ENCODE data around the gene PPP1R12A. TPM values are rescaled to one million over a fixed set of nuclear protein-coding genes. Genes with fewer than 3 reads are reported as not detected.
A peak's percentile ranks its signal among the peaks of the same experiment; 100 is the strongest.

Gene PPP1R12A
- polyA plus RNA-seq, 2 donors = 17.3 to 24.6 TPM

GRCh38 chr12:79838359-79838758 is 96.5 kb downstream of the PPP1R12A start:
- H3K27me3 ChIP-seq (ENCODE audit: control insufficient read depth in 1 of 2, insufficient read depth in 2 of 2, low read length in 2 of 2) = no peaks in the 10 kb centered on the region
- H3K9me3 ChIP-seq (ENCODE audit: control insufficient read depth in 2 of 2, insufficient read depth in 1 of 2, low read depth in 1 of 2, low read length in 1 of 2) = peaks cover 0 to 5% of the 10 kb centered on the region in 2 donors
- H3K36me3 ChIP-seq (ENCODE audit: control insufficient read depth in 2 of 2, insufficient read depth in 2 of 2, low read length in 1 of 2) = peaks cover 0 to 2% of the 10 kb centered on the region in 2 donors
- no peak overlapping the region for H3K4me3 ChIP-seq (ENCODE audit: low read depth in 1 of 2, low read length in 2 of 2)
- peaks cover 3 to 5% of the 10 kb centered on the region in 2 donors for H3K4me1 ChIP-seq (ENCODE audit: control insufficient read depth in 2 of 2, insufficient read depth in 2 of 2, low read length in 1 of 2)
- H3K27ac ChIP-seq (ENCODE audit: low read depth in 2 of 2, low read length in 1 of 2) = no peak overlapping the region
- 98% methylated on average over 3 of the region's 3 CpGs for WGBS, 2 donors

- Histone ChIP-seq H3K27ac (ENCODE audit: low read depth in 2 of 2, low read length in 1 of 2) (no peak overlapping the region), H3K4me1 (ENCODE audit: control insufficient read depth in 2 of 2, insufficient read depth in 2 of 2, low read length in 1 of 2) (peaks cover 3 to 5% of the 10 kb centered on the region in 2 donors), H3K4me3 (ENCODE audit: low read depth in 1 of 2, low read length in 2 of 2) (no peak overlapping the region), H3K36me3 (ENCODE audit: control insufficient read depth in 2 of 2, insufficient read depth in 2 of 2, low read length in 1 of 2) (peaks cover 0 to 2% of the 10 kb centered on the region in 2 donors), H3K9me3 (ENCODE audit: control insufficient read depth in 2 of 2, insufficient read depth in 1 of 2, low read depth in 1 of 2, low read length in 1 of 2) (peaks cover 0 to 5% of the 10 kb centered on the region in 2 donors), H3K27me3 (ENCODE audit: control insufficient read depth in 1 of 2, insufficient read depth in 2 of 2, low read length in 2 of 2) (no peaks in the 10 kb centered on the region)
- 91 to 94% methylated on average over 5 of the region's 5 CpGs for WGBS, 2 donors
Measured at GRCh38 chr12:79837575-79837974, 97.3 kb downstream of the PPP1R12A start.

- no peak overlapping the region for H3K27ac ChIP-seq (ENCODE audit: low read depth in 2 of 2, low read length in 1 of 2)
- 66 to 82% methylated on average over 2 of the region's 2 CpGs for WGBS, 2 donors
- H3K36me3 ChIP-seq (ENCODE audit: control insufficient read depth in 2 of 2, insufficient read depth in 2 of 2, low read length in 1 of 2) = peaks cover 0 to 2% of the 10 kb centered on the region in 2 donors
- no peaks in the 10 kb centered on the region for H3K27me3 ChIP-seq (ENCODE audit: control insufficient read depth in 1 of 2, insufficient read depth in 2 of 2, low read length in 2 of 2)
- H3K4me3 ChIP-seq (ENCODE audit: low read depth in 1 of 2, low read length in 2 of 2) = no peak overlapping the region
- H3K9me3 ChIP-seq (ENCODE audit: control insufficient read depth in 2 of 2, insufficient read depth in 1 of 2, low read depth in 1 of 2, low read length in 1 of 2) = peaks cover 0 to 5% of the 10 kb centered on the region in 2 donors
- peaks cover 3 to 5% of the 10 kb centered on the region in 2 donors for H3K4me1 ChIP-seq (ENCODE audit: control insufficient read depth in 2 of 2, insufficient read depth in 2 of 2, low read length in 1 of 2)
Measured at GRCh38 chr12:79835377-79835843, 99.5 kb downstream of the PPP1R12A start.

GRCh38 chr12:79834712-79835376 is 100.1 kb downstream of the PPP1R12A start:
- H3K9me3 ChIP-seq (ENCODE audit: control insufficient read depth in 2 of 2, insufficient read depth in 1 of 2, low read depth in 1 of 2, low read length in 1 of 2) = peaks cover 0 to 5% of the 10 kb centered on the region in 2 donors
- H3K27me3 ChIP-seq (ENCODE audit: control insufficient read depth in 1 of 2, insufficient read depth in 2 of 2, low read length in 2 of 2) = no peaks in the 10 kb centered on the region
- peaks cover 0 to 2% of the 10 kb centered on the region in 2 donors for H3K36me3 ChIP-seq (ENCODE audit: control insufficient read depth in 2 of 2, insufficient read depth in 2 of 2, low read length in 1 of 2)
- H3K4me3 ChIP-seq (ENCODE audit: low read depth in 1 of 2, low read length in 2 of 2) = no peak overlapping the region
- WGBS, 2 donors = 69 to 70% methylated on average over 3 of the region's 3 CpGs
- peak overlapping the region in 1 of 2 donors; percentile 24 for H3K27ac ChIP-seq (ENCODE audit: low read depth in 2 of 2, low read length in 1 of 2)
- H3K4me1 ChIP-seq (ENCODE audit: control insufficient read depth in 2 of 2, insufficient read depth in 2 of 2, low read length in 1 of 2) = peaks cover 3 to 5% of the 10 kb centered on the region in 2 donors

GRCh38 chr12:79830440-79830839 is 104.5 kb downstream of the PPP1R12A start:
- Histone ChIP-seq H3K4me3 (ENCODE audit: low read depth in 1 of 2, low read length in 2 of 2) (no peak overlapping the region), H3K4me1 (ENCODE audit: control insufficient read depth in 2 of 2, insufficient read depth in 2 of 2, low read length in 1 of 2) (peaks cover 3 to 5% of the 10 kb centered on the region in 2 donors), H3K9me3 (ENCODE audit: control insufficient read depth in 2 of 2, insufficient read depth in 1 of 2, low read depth in 1 of 2, low read length in 1 of 2) (no peaks in the 10 kb centered on the region), H3K27ac (ENCODE audit: low read depth in 2 of 2, low read length in 1 of 2) (no peak overlapping the region), H3K27me3 (ENCODE audit: control insufficient read depth in 1 of 2, insufficient read depth in 2 of 2, low read length in 2 of 2) (no peaks in the 10 kb centered on the region), H3K36me3 (ENCODE audit: control insufficient read depth in 2 of 2, insufficient read depth in 2 of 2, low read length in 1 of 2) (no peaks in the 10 kb centered on the region)
- WGBS, 2 donors = 67 to 74% methylated on average over 2 of the region's 2 CpGs

- Histone ChIP-seq H3K9me3 (ENCODE audit: control insufficient read depth in 2 of 2, insufficient read depth in 1 of 2, low read depth in 1 of 2, low read length in 1 of 2) (no peaks in the 10 kb centered on the region), H3K27me3 (ENCODE audit: control insufficient read depth in 1 of 2, insufficient read depth in 2 of 2, low read length in 2 of 2) (no peaks in the 10 kb centered on the region), H3K27ac (ENCODE audit: low read depth in 2 of 2, low read length in 1 of 2) (no peak overlapping the region), H3K4me1 (ENCODE audit: control insufficient read depth in 2 of 2, insufficient read depth in 2 of 2, low read length in 1 of 2) (no peaks in the 10 kb centered on the region), H3K36me3 (ENCODE audit: control insufficient read depth in 2 of 2, insufficient read depth in 2 of 2, low read length in 1 of 2) (no peaks in the 10 kb centered on the region), H3K4me3 (ENCODE audit: low read depth in 1 of 2, low read length in 2 of 2) (no peak overlapping the region)
- WGBS, 2 donors = 91% methylated on average over 2 of the region's 2 CpGs
Measured at GRCh38 chr12:79828924-79829323, 106.0 kb downstream of the PPP1R12A start.

GRCh38 chr12:79827484-79827883 is 107.4 kb downstream of the PPP1R12A start:
- H3K36me3 ChIP-seq (ENCODE audit: control insufficient read depth in 2 of 2, insufficient read depth in 2 of 2, low read length in 1 of 2) = no peaks in the 10 kb centered on the region
- WGBS, 2 donors = 94 to 95% methylated on average over 3 of the region's 3 CpGs
- no peak overlapping the region for H3K4me3 ChIP-seq (ENCODE audit: low read depth in 1 of 2, low read length in 2 of 2)
- no peak overlapping the region for H3K27ac ChIP-seq (ENCODE audit: low read depth in 2 of 2, low read length in 1 of 2)
- no peaks in the 10 kb centered on the region for H3K9me3 ChIP-seq (ENCODE audit: control insufficient read depth in 2 of 2, insufficient read depth in 1 of 2, low read depth in 1 of 2, low read length in 1 of 2)
- H3K4me1 ChIP-seq (ENCODE audit: control insufficient read depth in 2 of 2, insufficient read depth in 2 of 2, low read length in 1 of 2) = no peaks in the 10 kb centered on the region
- H3K27me3 ChIP-seq (ENCODE audit: control insufficient read depth in 1 of 2, insufficient read depth in 2 of 2, low read length in 2 of 2) = no peaks in the 10 kb centered on the region

- Histone ChIP-seq H3K36me3 (ENCODE audit: control insufficient read depth in 2 of 2, insufficient read depth in 2 of 2, low read length in 1 of 2) (no peaks in the 10 kb centered on the region), H3K9me3 (ENCODE audit: control insufficient read depth in 2 of 2, insufficient read depth in 1 of 2, low read depth in 1 of 2, low read length in 1 of 2) (no peaks in the 10 kb centered on the region), H3K4me3 (ENCODE audit: low read depth in 1 of 2, low read length in 2 of 2) (no peak overlapping the region), H3K4me1 (ENCODE audit: control insufficient read depth in 2 of 2, insufficient read depth in 2 of 2, low read length in 1 of 2) (no peaks in the 10 kb centered on the region), H3K27me3 (ENCODE audit: control insufficient read depth in 1 of 2, insufficient read depth in 2 of 2, low read length in 2 of 2) (no peaks in the 10 kb centered on the region), H3K27ac (ENCODE audit: low read depth in 2 of 2, low read length in 1 of 2) (no peak overlapping the region)
- 85 to 90% methylated on average over 6 of the region's 6 CpGs for WGBS, 2 donors
Measured at GRCh38 chr12:79826267-79827128, 108.4 kb downstream of the PPP1R12A start.

GRCh38 chr12:79822475-79822874 is 112.4 kb downstream of the PPP1R12A start:
- Histone ChIP-seq H3K9me3 (ENCODE audit: control insufficient read depth in 2 of 2, insufficient read depth in 1 of 2, low read depth in 1 of 2, low read length in 1 of 2) (no peaks in the 10 kb centered on the region), H3K36me3 (ENCODE audit: control insufficient read depth in 2 of 2, insufficient read depth in 2 of 2, low read length in 1 of 2) (no peaks in the 10 kb centered on the region), H3K27ac (ENCODE audit: low read depth in 2 of 2, low read length in 1 of 2) (no peak overlapping the region), H3K27me3 (ENCODE audit: control insufficient read depth in 1 of 2, insufficient read depth in 2 of 2, low read length in 2 of 2) (no peaks in the 10 kb centered on the region), H3K4me3 (ENCODE audit: low read depth in 1 of 2, low read length in 2 of 2) (no peak overlapping the region), H3K4me1 (ENCODE audit: control insufficient read depth in 2 of 2, insufficient read depth in 2 of 2, low read length in 1 of 2) (no peaks in the 10 kb centered on the region)
